ENCODE measurements around the gene ATP6V1A. TPM values are rescaled to one million over a fixed set of nuclear protein-coding genes. Genes with fewer than 3 reads are reported as not detected.
"Not testable (repeated sequence)": the region's sequence is repeated elsewhere in the genome, so short reads cannot be mapped to it uniquely, and the experiment has no call there.

The ATP6V1A gene
- total RNA-seq, 2 donors from 2014 or later, result 38.5 to 42.5 TPM

GRCh38 chr3:113802795-113803455 lies 56.1 kb downstream of the ATP6V1A start:
- intact Hi-C loops (cut with DNase I), result no loop called here
- no peak for DNase-seq (ENCODE audit: low spot score)

GRCh38 chr3:113804661-113805060 lies 57.8 kb downstream of the ATP6V1A start:
- intact Hi-C loops (cut with DNase I), result loop anchor here in 1 of 2 donors (5.0 kb wide), 1 partner anchor 902 kb away; no protein-coding TSS in a partner anchor
- no peak for DNase-seq (ENCODE audit: low spot score)

GRCh38 chr3:113805249-113805648 lies 58.4 kb downstream of the ATP6V1A start:
- no peak for DNase-seq (ENCODE audit: low spot score)
- intact Hi-C loops (cut with DNase I), result loop anchor here in 1 of 2 donors (5.0 kb wide), 1 partner anchor 903 kb away; no protein-coding TSS in a partner anchor

GRCh38 chr3:113812854-113813253 lies 66.0 kb downstream of the ATP6V1A start:
- DNase-seq (ENCODE audit: low spot score), result no peak
- intact Hi-C loops (cut with DNase I), result no loop called here

- intact Hi-C loops (cut with DNase I), result no loop called here
- no peak for DNase-seq (ENCODE audit: low spot score)
Measured at GRCh38 chr3:113819866-113820265, 73.0 kb downstream of the ATP6V1A start.

GRCh38 chr3:113825090-113825489 lies 78.3 kb downstream of the ATP6V1A start:
- DNase-seq (ENCODE audit: low spot score), result no peak
- intact Hi-C loops (cut with DNase I), result no loop called here

- intact Hi-C loops (cut with DNase I), result no loop called here
- DNase-seq (ENCODE audit: low spot score), result no peak
Measured at GRCh38 chr3:113828600-113828999, 81.8 kb downstream of the ATP6V1A start.

- intact Hi-C loops (cut with DNase I), result no loop called here
Measured at GRCh38 chr3:113829576-113830354, 82.9 kb downstream of the ATP6V1A start.

GRCh38 chr3:113831103-113831355 lies 84.2 kb downstream of the ATP6V1A start:
- intact Hi-C loops (cut with DNase I), result no loop called here
- no peak for DNase-seq (ENCODE audit: low spot score)

More at GRCh38 chr3:113829576-113830354, 82.9 kb downstream of the ATP6V1A start:
- no peak for DNase-seq (ENCODE audit: low spot score)

- no peak for DNase-seq (ENCODE audit: low spot score)
- intact Hi-C loops (cut with DNase I), result no loop called here
Measured at GRCh38 chr3:113832477-113833164, 85.8 kb downstream of the ATP6V1A start.

GRCh38 chr3:113834983-113835382 lies 88.1 kb downstream of the ATP6V1A start:
- intact Hi-C loops (cut with DNase I), result no loop called here
- no peak for DNase-seq (ENCODE audit: low spot score)

GRCh38 chr3:113838631-113839209 lies 91.9 kb downstream of the ATP6V1A start, which contains the start of gene GRAMD1C:
Gene GRAMD1C, plus strand, starts transcription at chr3:113838788. Its CDS starts 122 bp downstream, at chr3:113838910.
- intact Hi-C loops (cut with DNase I), result no loop called here
- DNase-seq (ENCODE audit: low spot score), result peak; percentile 96

GRCh38 chr3:113839551-113839950 lies 92.7 kb downstream of the ATP6V1A start:
- intact Hi-C loops (cut with DNase I), result no loop called here
- no peak for DNase-seq (ENCODE audit: low spot score)

GRCh38 chr3:113844622-113845222 lies 97.9 kb downstream of the ATP6V1A start:
- intact Hi-C loops (cut with DNase I), result no loop called here
- no peak for DNase-seq (ENCODE audit: low spot score)

- intact Hi-C loops (cut with DNase I), result no loop called here
- no peak for DNase-seq (ENCODE audit: low spot score)
Measured at GRCh38 chr3:113847247-113847646, 100.4 kb downstream of the ATP6V1A start.

- DNase-seq (ENCODE audit: low spot score), result no peak
- intact Hi-C loops (cut with DNase I), result no loop called here
Measured at GRCh38 chr3:113847664-113848461, 101.0 kb downstream of the ATP6V1A start.

- DNase-seq (ENCODE audit: low spot score); intact Hi-C loops (cut with DNase I): not testable (repeated sequence)
Measured at GRCh38 chr3:113849071-113849470, 102.2 kb downstream of the ATP6V1A start.

GRCh38 chr3:113849841-113850240 lies 103.0 kb downstream of the ATP6V1A start:
- DNase-seq (ENCODE audit: low spot score), result not testable (repeated sequence)
- intact Hi-C loops (cut with DNase I), result loop anchor here in 1 of 2 donors (10.0 kb wide), 1 partner anchor 485 kb away; no protein-coding TSS in a partner anchor
